Measurements from ENCODE around the gene GSN. TPM values are rescaled to one million over a fixed set of nuclear protein-coding genes. Genes with fewer than 3 reads are reported as not detected.

The GSN gene
- total and polyA plus RNA-seq, 4 donors = 133 to 468 (median 233) TPM

- Histone ChIP-seq H3K9ac (ENCODE audit: insufficient read depth in 1 of 2, low read length in 2 of 2) (no peak overlapping the region), H3K9me3 (ENCODE audit: control insufficient read depth in 4 of 4, insufficient read depth in 3 of 4, low read length in 3 of 4) (no peaks in the 10 kb centered on the region), H3K36me3 (ENCODE audit: control insufficient read depth in 4 of 4, insufficient read depth in 4 of 4, low read length in 4 of 4) (peaks cover 1 to 10% (median 7%) of the 10 kb centered on the region in 4 donors), H3K27me3 (ENCODE audit: control insufficient read depth in 3 of 3, insufficient read depth in 3 of 3, low read length in 2 of 3) (no peaks in the 10 kb centered on the region), H3K4me1 (ENCODE audit: control insufficient read depth in 5 of 5, insufficient read depth in 5 of 5, low read length in 5 of 5) (peaks cover 5 to 42% (median 36%) of the 10 kb centered on the region in 5 donors), H3K4me3 (no peak overlapping the region), H3K27ac (ENCODE audit: low read depth in 1 of 2, low read length in 1 of 2) (peak overlapping the region in 1 of 2 donors; percentile 91)
- no peak for TF ChIP-seq CTCF (IDR thresholded peaks at IDR 0.05; ENCODE audit: control extremely low read depth, extremely low read depth)
- no peak for DNase-seq
- WGBS, 2 donors = 69 to 71% methylated on average over 3 of the region's 3 CpGs
- no peak for ATAC-seq (ENCODE audit: insufficient read depth, low FRiP score)
Observed at GRCh38 chr9:121359351-121360294, 91.7 kb downstream of the GSN start.

- TF ChIP-seq CTCF (IDR thresholded peaks at IDR 0.05; ENCODE audit: control extremely low read depth, extremely low read depth) = no peak
- no peak for DNase-seq
- Histone ChIP-seq H3K36me3 (ENCODE audit: control insufficient read depth in 4 of 4, insufficient read depth in 4 of 4, low read length in 4 of 4) (peaks cover 0 to 8% (median 3%) of the 10 kb centered on the region in 4 donors), H3K27ac (ENCODE audit: low read depth in 1 of 2, low read length in 1 of 2) (peak overlapping the region in 1 of 2 donors; percentile 96), H3K9me3 (ENCODE audit: control insufficient read depth in 4 of 4, insufficient read depth in 3 of 4, low read length in 3 of 4) (no peaks in the 10 kb centered on the region), H3K4me3 (no peak overlapping the region), H3K27me3 (ENCODE audit: control insufficient read depth in 3 of 3, insufficient read depth in 3 of 3, low read length in 2 of 3) (no peaks in the 10 kb centered on the region), H3K4me1 (ENCODE audit: control insufficient read depth in 5 of 5, insufficient read depth in 5 of 5, low read length in 5 of 5) (peaks cover 5 to 52% (median 41%) of the 10 kb centered on the region in 5 donors), H3K9ac (ENCODE audit: insufficient read depth in 1 of 2, low read length in 2 of 2) (peak overlapping the region in 1 of 2 donors; percentile 2)
- ATAC-seq (ENCODE audit: insufficient read depth, low FRiP score) = peak; percentile 24
Observed at GRCh38 chr9:121360601-121361374, 92.8 kb downstream of the GSN start.

- ATAC-seq (ENCODE audit: insufficient read depth, low FRiP score) (peak; percentile 46), DNase-seq (peak; percentile 52 to 97 (median 95))
- peaks cover 0 to 2% (median 0%) of the 10 kb centered on the region in 4 donors for H3K36me3 ChIP-seq (ENCODE audit: control insufficient read depth in 4 of 4, insufficient read depth in 4 of 4, low read length in 4 of 4)
- peak overlapping the region; percentile 75 to 89 for H3K27ac ChIP-seq (ENCODE audit: low read depth in 1 of 2, low read length in 1 of 2)
- peaks cover 5 to 73% (median 43%) of the 10 kb centered on the region in 5 donors for H3K4me1 ChIP-seq (ENCODE audit: control insufficient read depth in 5 of 5, insufficient read depth in 5 of 5, low read length in 5 of 5)
- WGBS, 2 donors = 5 to 9% methylated on average over 2 of the region's 2 CpGs
- no peak overlapping the region for H3K4me3 ChIP-seq
- TF ChIP-seq CTCF (IDR thresholded peaks at IDR 0.05; ENCODE audit: control extremely low read depth, extremely low read depth) = no peak
- H3K9me3 ChIP-seq (ENCODE audit: control insufficient read depth in 4 of 4, insufficient read depth in 3 of 4, low read length in 3 of 4) = no peaks in the 10 kb centered on the region
- no peak overlapping the region for H3K9ac ChIP-seq (ENCODE audit: insufficient read depth in 1 of 2, low read length in 2 of 2)
- no peaks in the 10 kb centered on the region for H3K27me3 ChIP-seq (ENCODE audit: control insufficient read depth in 3 of 3, insufficient read depth in 3 of 3, low read length in 2 of 3)
Observed at GRCh38 chr9:121362813-121363621, 95.1 kb downstream of the GSN start.
